Measurements from ENCODE around the gene CYP3A7. TPM values are rescaled to one million over a fixed set of nuclear protein-coding genes. Genes with fewer than 3 reads are reported as not detected.
A peak's percentile ranks its signal among the peaks of the same experiment; 100 is the strongest.

Gene CYP3A7
- total and polyA plus RNA-seq, 2 of the 13 experiments (the other 11 are each of a cell fraction or from before 2014, with no cell fraction given) = 5.8 to 6.4 TPM

- TF ChIP-seq ZNF781 (CRISPR knock-in tag; IDR thresholded peaks at IDR 0.05; ENCODE audit: borderline replicate concordance, not compliant biosample characterization) = no peak
- TF ChIP-seq SMARCC2 (IDR thresholded peaks at IDR 0.05) = no peak
- peak; percentile 32; the same call in 1 of the 2 replicates for TF ChIP-seq MIXL1 (CRISPR knock-in tag; IDR thresholded peaks at IDR 0.05)
- no peak for TF ChIP-seq ZNF75D (CRISPR knock-in tag; IDR thresholded peaks at IDR 0.05; ENCODE audit: borderline replicate concordance)
- 0 out of 2 replicates have a peak, but pooled peaks have one; percentile 25 for TF ChIP-seq YEATS2 (CRISPR knock-in tag; IDR thresholded peaks at IDR 0.05; ENCODE audit: borderline replicate concordance)
- TF ChIP-seq HNF4A (CRISPR knock-in tag; IDR thresholded peaks at IDR 0.05) = peak; percentile 81
- no peak for TF ChIP-seq SIN3B (IDR thresholded peaks at IDR 0.05; ENCODE audit: low read length)
- peak; percentile 92 for TF ChIP-seq KDM6A (CRISPR knock-in tag; IDR thresholded peaks at IDR 0.05; ENCODE audit: low read depth)
- no peak for TF ChIP-seq RBM39 (IDR thresholded peaks at IDR 0.05; ENCODE audit: low read depth, low read length, poor library complexity, severe bottlenecking)
- TF ChIP-seq, protein P1, sequence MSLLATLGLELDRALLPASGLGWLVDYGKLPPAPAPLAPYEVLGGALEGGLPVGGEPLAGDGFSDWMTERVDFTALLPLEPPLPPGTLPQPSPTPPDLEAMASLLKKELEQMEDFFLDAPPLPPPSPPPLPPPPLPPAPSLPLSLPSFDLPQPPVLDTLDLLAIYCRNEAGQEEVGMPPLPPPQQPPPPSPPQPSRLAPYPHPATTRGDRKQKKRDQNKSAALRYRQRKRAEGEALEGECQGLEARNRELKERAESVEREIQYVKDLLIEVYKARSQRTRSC (CRISPR knock-in tag; IDR thresholded peaks at IDR 0.05; ENCODE audit: low read depth) = no peak
- TF ChIP-seq THAP11 (CRISPR knock-in tag; IDR thresholded peaks at IDR 0.05) = peak; percentile 40; the same call in 1 of the 2 replicates
- peak; percentile 45; the same call in 1 of the 2 replicates for TF ChIP-seq ZBTB34 (CRISPR knock-in tag; IDR thresholded peaks at IDR 0.05)
- TF ChIP-seq, protein P2, sequence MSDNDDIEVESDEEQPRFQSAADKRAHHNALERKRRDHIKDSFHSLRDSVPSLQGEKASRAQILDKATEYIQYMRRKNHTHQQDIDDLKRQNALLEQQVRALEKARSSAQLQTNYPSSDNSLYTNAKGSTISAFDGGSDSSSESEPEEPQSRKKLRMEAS (IDR thresholded peaks at IDR 0.05) = peak; percentile 51; the same call in 1 of the 2 replicates
- TF ChIP-seq, protein P3, sequence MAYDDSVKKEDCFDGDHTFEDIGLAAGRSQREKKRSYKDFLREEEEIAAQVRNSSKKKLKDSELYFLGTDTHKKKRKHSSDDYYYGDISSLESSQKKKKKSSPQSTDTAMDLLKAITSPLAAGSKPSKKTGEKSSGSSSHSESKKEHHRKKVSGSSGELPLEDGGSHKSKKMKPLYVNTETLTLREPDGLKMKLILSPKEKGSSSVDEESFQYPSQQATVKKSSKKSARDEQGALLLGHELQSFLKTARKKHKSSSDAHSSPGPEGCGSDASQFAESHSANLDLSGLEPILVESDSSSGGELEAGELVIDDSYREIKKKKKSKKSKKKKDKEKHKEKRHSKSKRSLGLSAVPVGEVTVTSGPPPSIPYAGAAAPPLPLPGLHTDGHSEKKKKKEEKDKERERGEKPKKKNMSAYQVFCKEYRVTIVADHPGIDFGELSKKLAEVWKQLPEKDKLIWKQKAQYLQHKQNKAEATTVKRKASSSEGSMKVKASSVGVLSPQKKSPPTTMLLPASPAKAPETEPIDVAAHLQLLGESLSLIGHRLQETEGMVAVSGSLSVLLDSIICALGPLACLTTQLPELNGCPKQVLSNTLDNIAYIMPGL (CRISPR knock-in tag; IDR thresholded peaks at IDR 0.05; ENCODE audit: borderline replicate concordance in 1 of 2, low read depth in 1 of 2) = no peak
- TF ChIP-seq E2F1 (CRISPR knock-in tag; IDR thresholded peaks at IDR 0.05) = peak; percentile 48; the same call in 1 of the 2 replicates
- TF ChIP-seq CEBPG (CRISPR knock-in tag; IDR thresholded peaks at IDR 0.05) = peak; percentile 70
- peak; percentile 83 for TF ChIP-seq TBX3 (IDR thresholded peaks at IDR 0.05; ENCODE audit: borderline replicate concordance)
- no peak for TF ChIP-seq KLF16 (CRISPR knock-in tag; IDR thresholded peaks at IDR 0.05)
- TF ChIP-seq NRL (CRISPR knock-in tag; IDR thresholded peaks at IDR 0.05; ENCODE audit: borderline replicate concordance) = no peak
Observed at GRCh38 chr7:99694201-99694911, 40.6 kb downstream of the CYP3A7 start (continued).
